WI38 (cell line): ENCODE measurements around the gene NPDC1.

Source experiments
- H3K4me3 ChIP-seq: 2 replicates; pipeline ENCODE4 v1.5.1; 2011; ENCODE audit warnings: low read depth, mild to moderate bottlenecking, control low read depth, low read length
- CTCF ChIP-seq: IDR thresholded peaks from 2 replicates; pipeline ENCODE4 v1.5.1; 2012; ENCODE audit warnings: low read depth, mild to moderate bottlenecking, control low read depth, low read length

The NPDC1 gene

GRCh38 chr9:137052998-137053943, 7.3 kb upstream of the NPDC1 start:
- no peak for TF ChIP-seq CTCF
- H3K4me3 ChIP-seq = no peak overlapping the region

GRCh38 chr9:137052293-137052692, 6.3 kb upstream of the NPDC1 start:
- TF ChIP-seq CTCF = no peak
- H3K4me3 ChIP-seq = no peak overlapping the region

- H3K4me3 ChIP-seq = no peak overlapping the region
- no peak for TF ChIP-seq CTCF
These were observed 5.3 kb upstream of the NPDC1 start for GRCh38 chr9:137051145-137051724.

- H3K4me3 ChIP-seq = no peak overlapping the region
- no peak for TF ChIP-seq CTCF
These were observed 4.6 kb upstream of the NPDC1 start for GRCh38 chr9:137050570-137050969.

- 0 out of 2 replicates have a peak, but pooled peaks have one; percentile 28 for TF ChIP-seq CTCF
- H3K4me3 ChIP-seq = no peak overlapping the region
These were observed 3.8 kb upstream of the NPDC1 start for GRCh38 chr9:137049544-137050449.

- no peak for TF ChIP-seq CTCF
- H3K4me3 ChIP-seq = no peak overlapping the region
These were observed 2.9 kb upstream of the NPDC1 start for GRCh38 chr9:137048655-137049543.
